Head of caudate nucleus (tissue), 42 donors: ENCODE data around the gene CBX8.
A peak's percentile ranks its signal among the peaks of the same experiment; 100 is the strongest.

Source experiments
- DNase-seq, 42 donors: peaks; one replicate each; pipeline versions ENCODE4 v3.0.0 to v3.0.0-alpha.2; 2020 to 2021; ENCODE audit warnings: mixed read lengths in 7 of 42
- intact Hi-C: fragments of 100-400 bp; cut with DNase I; formaldehyde crosslinking; loops from one replicate; pipeline ENCODE4 v1.15.0; 2022

The CBX8 gene

DNA sequence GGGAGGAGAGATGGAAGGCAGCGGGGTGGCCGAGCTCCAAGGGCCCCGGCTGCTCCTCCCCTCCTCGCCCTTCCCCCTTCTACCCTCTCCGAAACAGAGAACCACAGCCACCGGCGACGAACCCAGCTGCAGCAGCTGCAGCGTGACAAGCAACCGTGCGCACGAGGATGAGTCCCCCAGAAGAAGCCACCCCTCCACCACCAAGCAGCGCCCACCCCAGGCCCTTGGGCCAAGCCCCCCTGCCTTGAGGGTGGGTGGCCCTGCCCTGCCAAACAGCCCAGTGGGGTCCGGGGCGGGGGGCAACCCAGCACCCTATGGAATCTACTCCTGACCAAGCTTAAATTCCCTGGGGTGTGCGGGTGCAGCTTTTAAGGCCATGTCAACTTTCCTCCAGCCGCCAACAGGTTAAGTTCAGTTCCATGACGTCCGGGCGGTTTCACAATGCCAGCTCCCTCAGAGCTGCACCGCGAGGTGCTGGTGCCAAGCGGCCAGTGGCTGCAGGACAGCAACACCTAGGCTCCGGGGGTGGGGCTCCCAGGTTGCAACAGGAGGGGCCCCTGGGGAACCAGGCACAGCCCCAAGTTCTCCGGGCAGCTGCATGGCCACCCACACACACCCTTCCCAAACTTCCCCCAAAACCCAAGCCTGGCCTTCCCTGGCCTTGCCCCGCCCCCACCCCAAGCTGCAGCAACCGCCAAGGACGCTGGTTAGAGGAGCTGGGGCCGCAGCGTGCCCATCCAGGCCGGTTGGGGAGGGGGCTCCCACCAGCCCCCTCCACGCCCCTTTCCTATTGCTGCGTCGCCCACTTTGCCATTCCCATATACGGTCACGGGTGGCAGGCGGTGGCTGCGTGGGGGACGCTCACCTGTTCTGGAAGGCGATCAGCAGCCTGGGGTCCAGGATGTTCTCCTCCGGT is 40.4 kb upstream of the CBX8 start:
- intact Hi-C loops = no loop called here

DNA sequence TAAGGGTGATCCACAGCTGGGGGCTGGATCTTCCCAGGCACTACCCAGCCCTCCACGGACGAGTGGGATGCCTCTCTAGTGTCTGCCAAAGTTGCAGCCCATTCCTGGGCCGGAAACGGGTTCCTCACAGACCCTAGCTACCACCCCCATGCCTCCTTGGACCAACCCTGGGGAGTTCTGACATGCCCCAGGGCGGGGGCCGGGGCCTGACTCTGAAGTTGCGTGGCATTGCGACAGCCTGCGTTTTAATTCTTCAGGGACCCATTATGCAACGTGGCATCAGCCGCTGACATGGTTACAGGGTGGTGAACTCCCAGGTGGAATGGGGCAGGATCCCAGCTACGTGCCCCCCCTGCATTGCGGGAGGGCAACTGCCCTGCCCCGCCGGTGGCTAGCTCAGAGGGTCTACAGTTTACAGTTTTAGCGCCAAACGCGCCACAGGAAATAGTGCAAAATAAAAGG is 39.7 kb upstream of the CBX8 start:
- peak in 1 of 42 donors; percentile 44 for DNase-seq
- intact Hi-C loops = no loop called here

More for the DNA sequence above, 40.4 kb upstream of the CBX8 start:
- peak in 14 of 42 donors; percentile 24 to 66 (median 50) for DNase-seq

DNA sequence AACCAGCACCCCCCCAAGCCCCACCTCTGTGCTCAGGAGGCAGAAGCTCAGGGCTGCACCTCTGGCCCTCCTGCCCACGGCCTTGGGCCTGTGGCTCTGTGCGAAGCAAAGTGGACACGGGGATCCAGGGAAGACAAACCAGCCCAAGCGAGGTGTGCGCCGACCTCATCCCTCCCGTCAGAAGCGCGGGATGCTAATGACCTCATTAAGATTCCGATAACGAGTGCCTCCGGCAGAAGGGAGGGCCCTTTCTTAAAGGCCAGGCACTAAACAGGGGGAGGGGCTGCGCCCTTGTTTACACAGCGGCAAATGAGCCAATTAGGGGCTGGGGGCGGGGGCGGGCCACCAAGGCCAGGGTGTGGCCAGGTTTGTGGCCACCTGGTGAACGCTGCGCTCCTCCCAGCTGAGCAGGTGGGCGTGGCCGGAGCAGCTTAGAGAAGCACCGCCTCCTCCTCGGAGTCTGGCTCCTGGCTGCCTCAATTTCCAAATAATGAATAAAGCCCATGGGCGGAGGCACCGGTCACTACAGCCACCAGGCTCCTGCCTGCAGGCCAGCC is 39.2 kb upstream of the CBX8 start:
- DNase-seq = no peak
- intact Hi-C loops = no loop called here

DNA sequence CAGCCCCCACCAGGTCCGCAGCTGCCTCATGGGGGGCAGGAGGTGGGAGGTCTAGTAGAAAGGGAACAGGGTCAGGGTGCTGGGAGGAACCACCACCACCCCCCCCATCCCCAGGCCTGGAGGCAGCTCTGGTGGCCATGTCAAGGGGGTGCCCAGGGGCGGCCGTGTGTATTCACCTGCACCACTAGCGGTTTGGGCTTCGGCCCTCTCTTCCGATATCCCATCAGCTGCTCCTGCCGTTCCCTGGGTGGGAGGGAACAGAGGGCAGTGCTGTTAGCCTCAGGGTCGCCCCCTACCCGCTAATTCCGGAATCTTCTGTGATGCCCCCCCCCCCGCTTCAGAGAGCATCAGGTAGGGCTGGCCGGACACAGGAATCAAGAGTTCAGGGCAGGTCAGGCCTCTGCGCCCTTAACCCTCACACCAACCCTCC is 38.6 kb upstream of the CBX8 start:
- intact Hi-C loops = no loop called here
- no peak for DNase-seq

DNA sequence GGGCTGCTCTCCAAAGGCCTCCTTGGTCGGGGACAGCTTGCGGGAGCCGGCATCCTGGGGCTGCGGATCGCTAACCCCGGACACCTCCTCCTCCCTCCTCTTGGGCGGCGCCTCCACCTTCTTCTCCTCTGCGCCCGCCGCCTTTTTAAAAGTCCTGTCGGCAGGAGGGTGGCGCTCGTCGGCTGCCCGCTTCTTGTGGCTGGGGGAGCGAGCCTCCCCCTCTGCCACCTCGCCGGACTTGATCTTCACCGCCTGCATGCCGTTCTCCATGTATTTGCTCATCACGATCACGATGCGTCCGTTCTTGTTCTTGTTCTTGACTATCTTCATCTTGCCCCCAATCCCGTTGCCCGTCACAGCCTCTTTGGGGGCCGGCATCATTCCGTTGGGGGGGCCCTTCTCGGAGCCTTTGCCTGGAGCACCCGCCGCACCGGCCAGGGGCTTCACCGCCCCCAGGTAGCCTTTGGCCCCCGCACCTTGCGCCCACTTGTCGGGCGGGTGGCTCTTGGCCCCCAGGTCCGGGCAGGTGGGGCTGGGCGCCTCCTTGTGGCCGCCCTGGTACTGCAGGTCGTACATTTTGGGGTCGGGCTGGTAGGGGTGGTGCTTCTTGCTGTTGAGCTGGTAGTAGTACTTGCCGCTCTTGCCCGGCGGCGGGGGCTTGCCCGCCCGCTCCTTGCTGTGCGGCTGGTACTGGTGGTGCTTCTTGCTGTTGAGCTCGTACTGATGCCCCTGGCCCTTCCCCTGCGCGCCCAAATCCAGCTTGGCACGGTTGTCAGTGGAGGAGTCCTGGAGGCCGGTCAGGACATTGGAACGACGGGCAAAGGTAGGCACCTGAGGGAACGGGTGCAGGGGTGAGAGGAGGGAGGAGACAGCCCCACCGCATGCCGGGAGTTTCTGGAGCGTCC is 37.9 kb upstream of the CBX8 start:
- intact Hi-C loops = no loop called here
- DNase-seq = peak in 3 of 42 donors; percentile 39 to 55 (median 44)

DNA sequence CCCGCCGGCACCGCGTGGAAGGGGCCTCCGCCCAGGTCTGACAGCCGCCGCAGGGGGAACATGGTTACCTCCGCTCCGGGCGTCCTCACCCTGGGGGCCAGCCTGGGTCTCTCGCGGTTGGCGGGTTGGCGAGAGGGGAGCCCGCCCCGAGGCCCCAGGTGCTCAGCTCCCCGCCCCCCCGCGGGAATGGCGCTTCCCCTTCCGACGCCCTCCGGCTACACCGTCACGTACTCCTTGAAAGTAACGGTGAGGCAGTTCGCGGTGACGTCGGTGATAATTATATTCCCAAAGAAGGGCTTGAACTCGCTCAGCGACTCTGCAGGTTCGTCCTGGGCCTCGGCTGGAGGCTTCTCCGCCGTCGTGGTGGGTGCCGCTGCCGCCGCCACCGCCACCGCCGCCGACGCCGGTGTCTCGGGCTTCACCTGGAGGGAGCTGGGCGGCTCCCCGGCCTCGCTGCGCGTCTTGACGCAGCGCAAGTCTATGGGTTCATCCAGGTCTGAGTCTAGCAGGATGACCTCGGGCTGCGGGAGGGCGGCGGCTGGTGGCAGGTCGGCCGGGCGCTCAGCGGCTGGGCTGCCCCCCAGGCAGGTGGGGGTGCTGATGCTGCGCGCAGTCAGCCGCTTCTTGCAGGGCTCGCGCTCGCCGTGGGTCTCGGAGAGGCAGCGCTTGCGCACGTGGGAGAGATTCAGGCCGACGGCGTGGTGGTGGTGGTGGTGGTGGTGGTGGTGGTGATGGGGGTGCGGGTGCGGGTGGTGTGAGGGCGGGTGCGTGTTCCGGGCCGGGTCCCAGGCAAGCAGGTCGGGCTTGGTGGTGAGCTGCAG is 37.1 kb upstream of the CBX8 start:
- intact Hi-C loops = no loop called here
- no peak for DNase-seq

DNA sequence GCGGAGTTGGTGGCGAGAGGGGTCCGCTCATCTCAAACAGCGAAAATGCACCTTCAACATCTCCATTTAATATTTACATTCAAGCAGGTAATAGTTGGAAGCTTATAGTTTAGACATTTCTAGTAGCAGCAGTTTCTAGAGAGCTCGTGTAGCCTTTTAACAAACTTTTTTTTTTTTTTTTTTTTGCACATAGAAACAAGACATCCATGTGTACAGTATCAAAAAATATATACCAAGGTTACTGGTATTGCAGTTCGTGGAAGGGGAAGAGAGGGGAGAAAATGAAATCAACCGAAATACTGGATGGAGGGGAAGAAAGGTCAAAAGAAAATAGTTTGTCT is 36.2 kb upstream of the CBX8 start:
- intact Hi-C loops = no loop called here

DNA sequence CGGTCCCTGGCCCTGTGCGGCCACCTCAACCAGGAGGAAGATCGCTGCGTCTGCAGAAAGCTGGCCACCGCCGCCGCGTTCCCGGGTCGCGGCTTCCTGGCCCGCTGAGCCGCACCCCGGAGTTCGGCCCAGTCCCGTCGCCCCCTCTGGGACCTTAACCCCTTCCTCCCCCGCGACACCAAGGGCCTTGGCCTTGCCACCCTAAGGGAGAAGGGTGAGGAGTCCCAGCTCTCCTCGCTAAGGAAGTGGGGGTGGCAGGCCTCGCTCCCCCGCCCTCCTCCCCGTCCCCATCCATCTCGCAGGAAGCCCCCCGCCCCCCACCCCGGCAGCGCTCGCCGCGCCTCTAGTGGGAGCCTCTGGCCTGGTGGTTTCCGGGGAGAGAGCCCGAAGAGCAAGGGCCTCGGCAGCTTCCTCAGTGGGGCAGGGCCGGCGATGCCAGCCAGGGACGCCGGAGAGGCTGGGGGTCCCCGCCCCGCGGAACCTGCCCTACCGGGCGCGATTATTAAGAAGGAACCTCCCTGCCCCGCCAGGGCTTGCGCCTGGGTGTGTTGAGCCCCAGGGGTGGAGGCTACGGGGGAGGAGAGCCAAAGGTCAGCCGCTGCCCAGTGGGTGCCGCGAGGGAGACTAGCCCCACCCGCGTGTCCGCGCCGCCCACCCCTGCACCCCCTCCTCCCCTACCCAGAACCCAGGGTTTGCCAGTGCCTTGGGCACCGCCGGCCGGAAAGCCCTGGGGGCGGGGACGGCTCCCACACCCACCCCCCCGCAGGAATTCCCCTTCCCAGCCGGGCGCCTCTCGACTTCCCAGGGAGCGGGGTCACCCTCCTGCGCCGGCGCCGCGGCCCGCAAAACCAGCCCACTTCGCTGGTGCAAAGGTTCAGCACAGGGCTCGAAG is 35.6 kb upstream of the CBX8 start:
- intact Hi-C loops = no loop called here
- DNase-seq = peak in 3 of 42 donors; percentile 32 to 44 (median 36)

More for the DNA sequence above, 36.2 kb upstream of the CBX8 start:
- DNase-seq = no peak

DNA sequence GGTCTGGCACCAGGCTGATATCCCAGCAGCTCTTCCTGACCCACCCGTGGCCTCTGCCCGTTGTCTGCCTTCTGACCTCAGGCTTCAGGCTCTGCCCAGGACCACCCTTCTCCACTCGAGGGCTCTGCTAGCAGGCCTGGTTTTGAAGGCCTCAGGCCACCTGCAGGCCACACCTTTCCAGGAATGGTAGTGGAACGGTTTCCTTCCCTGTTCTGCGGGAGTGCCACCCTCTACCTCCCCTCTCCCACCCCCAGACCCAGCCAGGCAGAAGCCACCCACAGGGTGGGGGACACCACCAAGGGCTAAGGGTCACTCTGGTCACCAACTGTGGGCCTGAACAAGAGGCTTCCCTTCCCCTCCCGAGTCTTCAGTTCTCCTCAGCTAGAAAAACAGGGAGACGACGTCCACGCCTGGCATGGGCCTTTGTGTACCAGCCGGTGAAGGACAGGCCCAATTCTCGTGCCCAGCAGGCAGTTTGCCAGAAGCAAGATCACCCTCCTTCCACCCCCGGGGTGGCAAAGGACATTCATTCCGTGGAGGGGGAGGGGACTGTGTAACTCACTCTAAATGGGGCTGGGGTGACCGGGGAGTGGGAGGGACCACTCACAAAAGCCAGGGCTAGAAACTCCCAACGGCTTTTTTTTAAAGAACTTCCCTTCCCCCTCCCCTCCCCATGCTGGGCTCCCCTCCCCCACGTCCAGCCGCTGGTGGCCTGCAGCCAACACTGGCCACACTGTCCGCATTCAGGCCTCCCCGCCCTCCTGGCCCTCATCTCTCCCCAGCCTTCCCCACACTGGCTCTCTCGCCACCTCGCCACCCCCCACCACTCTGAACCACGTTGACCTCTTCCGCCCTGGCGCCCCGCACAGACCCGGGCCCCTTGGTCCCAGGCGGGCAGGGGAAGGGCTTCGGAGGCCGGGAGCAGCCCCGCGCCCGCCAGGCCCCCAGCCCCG is 34.7 kb upstream of the CBX8 start:
- intact Hi-C loops = no loop called here
- DNase-seq = peak; percentile 76 to 93 (median 86)

DNA sequence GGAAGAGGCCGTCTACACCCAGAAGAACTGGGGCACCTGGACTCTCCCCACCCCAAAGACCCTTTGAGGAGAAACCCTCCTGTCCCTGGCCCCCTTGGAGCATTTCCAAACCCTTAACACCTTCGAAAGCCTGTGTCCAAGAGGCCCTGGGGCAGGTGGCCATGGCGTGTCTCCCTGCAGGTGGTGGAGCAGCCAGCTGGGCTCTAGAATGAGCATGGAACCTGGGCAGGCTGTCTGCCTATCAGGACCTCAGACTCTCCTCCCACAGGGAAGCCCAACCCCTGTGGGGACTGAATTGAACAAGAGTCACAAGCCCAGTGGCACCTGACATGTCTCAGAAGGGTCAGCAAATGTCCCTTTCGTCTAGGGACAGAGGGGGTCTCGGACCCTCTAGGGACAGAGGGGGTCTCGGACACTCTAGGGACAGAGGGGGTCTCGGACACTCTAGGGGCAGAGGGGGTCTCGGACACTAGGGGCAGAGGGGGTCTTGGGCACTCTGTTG is 33.9 kb upstream of the CBX8 start:
- no peak for DNase-seq
- intact Hi-C loops = no loop called here

DNA sequence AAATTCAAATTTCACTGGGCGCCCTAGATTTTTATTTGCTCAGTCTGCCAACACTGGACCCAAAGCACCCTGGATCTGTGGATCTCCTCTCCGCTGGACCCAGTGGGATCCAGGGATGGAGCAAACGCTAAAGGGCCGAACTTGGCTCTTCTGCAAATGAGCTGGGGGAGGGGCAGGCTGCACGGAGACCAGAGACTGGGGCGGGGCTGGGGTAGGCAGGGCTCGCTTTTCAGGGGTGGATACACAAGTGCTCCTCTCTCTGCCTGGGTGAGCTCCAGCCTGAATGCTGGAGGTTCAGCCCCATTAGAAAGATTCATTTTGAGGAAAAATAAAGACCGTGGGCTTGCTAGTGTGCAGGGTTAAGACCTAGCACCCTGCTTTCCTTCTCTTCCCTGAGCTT is 33.4 kb upstream of the CBX8 start:
- DNase-seq = no peak
- intact Hi-C loops = no loop called here

DNA sequence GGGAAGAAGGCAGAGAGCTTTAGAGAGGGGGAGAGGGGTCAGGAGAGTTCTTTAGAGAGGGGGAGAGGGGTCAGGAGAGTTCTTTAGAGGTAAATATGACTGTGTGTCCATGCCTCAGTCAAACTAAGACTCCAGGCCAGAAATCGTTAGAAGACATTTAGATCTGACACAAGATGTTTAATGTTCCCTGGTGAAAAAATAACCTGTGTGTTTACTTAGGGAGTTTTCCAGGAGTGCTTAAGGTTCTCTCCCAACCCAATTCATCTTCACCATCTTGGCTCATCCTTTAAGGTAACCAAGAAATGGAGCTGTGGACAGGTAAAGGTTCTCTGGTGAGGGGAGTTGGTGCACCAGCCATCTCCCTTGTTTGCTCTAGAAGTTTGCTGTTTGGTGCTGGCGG is 32.6 kb upstream of the CBX8 start:
- intact Hi-C loops = no loop called here
- no peak for DNase-seq

DNA sequence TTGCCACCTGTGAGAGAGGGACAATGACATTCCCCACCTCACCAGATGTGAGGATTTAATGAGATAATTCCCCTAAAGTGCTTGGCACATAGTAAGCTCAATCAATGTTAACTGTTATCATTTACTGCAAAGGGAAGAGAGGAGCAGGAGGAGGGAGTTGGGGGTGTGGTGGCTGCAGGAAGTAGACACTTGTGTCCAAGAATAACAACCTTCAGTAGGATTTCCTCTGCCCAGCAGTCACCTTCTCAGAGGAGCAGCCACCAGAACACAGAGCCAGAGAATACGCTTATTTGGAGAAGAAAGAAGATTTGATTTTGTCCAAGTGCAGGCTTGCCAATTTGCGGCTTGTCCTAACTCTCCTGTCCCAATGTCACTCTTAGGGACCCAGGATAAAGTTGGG is 32.1 kb upstream of the CBX8 start:
- intact Hi-C loops = no loop called here
- no peak for DNase-seq

DNA sequence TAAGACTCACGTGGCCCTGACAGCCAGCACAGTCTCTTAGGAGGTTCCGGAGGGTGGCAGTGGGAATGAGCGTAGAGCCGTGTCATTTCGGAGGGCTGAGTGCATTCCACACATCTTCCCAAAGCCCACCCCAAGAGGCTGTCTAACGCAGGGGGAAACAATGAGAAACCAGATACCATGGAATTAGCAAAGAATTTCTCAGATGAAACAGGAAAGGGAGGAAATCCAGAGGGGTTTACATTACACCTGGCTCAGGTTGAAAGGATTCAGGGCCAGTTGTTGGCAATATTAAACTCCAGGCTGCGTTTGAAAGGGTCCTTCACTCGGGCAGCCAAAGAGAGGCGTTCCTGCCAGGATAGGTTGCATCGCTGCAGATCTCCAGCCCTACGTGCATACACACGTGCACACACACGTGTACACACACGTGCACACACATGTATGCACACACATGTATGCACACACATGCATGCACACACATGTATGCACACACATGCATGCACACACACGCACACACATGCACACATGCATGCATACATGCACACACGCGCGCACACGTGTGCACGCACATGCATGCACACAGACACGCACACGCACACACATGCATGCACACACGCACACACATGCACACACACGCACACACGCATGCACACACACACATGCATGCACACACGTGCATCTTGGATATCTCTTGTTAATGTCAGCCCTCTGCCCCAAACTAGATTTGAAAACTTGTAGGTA is 30.1 kb upstream of the CBX8 start:
- DNase-seq = no peak
- intact Hi-C loops = no loop called here

DNA sequence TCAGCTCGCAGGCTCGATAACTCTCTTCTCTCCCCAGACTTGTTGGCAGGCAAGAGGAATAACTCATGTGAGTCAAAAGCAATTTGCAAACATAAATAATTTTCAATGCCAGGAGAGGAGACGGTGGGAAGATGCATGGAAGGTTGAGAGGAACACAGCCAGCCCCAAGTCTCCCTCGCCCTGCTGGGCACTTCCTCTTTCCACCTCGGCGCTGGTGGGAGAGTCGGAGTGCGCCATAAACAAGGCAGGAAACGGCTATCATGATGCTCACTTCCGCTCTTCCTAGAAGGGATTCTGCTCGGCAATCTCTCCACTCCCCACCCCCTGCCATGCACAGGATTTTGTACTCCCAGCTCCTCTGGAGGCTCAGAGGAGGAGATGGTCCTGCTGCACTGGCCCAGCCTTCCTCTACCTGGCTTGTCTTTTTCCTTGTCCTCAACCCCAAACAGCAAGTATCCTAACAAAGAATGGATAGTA is 29.4 kb upstream of the CBX8 start:
- intact Hi-C loops = no loop called here

DNA sequence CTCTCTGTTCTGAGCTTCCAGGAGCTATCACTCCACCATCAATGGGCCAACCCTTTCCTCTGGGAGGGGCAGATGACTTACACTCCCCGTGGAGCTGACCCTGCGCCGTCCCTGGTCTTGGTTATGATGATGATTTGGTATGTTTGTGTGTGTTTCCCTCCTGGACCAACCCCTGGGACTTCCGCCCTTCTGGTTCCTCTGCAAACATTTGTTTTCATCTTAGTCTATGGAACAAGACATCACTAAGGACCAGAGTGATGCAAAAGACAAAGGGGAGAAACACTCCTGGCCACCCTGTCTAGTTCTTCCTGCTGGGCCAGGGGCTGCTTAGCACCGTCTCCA is 28.7 kb upstream of the CBX8 start:
- intact Hi-C loops = no loop called here
- no peak for DNase-seq

More for the DNA sequence above, 29.4 kb upstream of the CBX8 start:
- DNase-seq = peak in 1 of 42 donors; percentile 42
